GM12878 (cell line): ENCODE results near the gene FGFRL1. TPM values are rescaled to one million over a fixed set of nuclear protein-coding genes. Genes with fewer than 3 reads are reported as not detected.

Experiments used
- ATAC-seq: fragments of 200-7000 bp; cut with Tn5 transposase; 3 replicates; pipeline ENCODE4 v1.9.1; 2020; ENCODE audit warnings: mild to moderate bottlenecking, moderate library complexity
- BruUV-seq: library from RNA; stranded (reverse); fragments of 400-500 nt; replicated peaks from 2 replicates; lab custom pipeline; 2021; lab: Mats Ljungman, UMichigan
- CTCF ChIA-PET: fragments of 300-600 bp; sonication (Branson Sonifier 250); formaldehyde crosslinking; extraction: SDS; loops from one replicate; lab custom pipeline; 2021; ENCODE audit warnings: inconsistent platforms; lab: Yijun Ruan, JAX
- POLR2A ChIA-PET: fragments of 350-600 bp; formaldehyde crosslinking; extraction: SDS; loops from one replicate; lab custom pipeline; 2021; ENCODE audit warnings: inconsistent platforms; lab: Charles Lee
- RAD21 ChIA-PET: fragments of 300-600 bp; sonication (Branson Sonifier 250); formaldehyde crosslinking; loops from one replicate; lab custom pipeline; 2023; ENCODE audit warnings: antibody characterized with exemption; ENCODE audit not compliant: unreplicated experiment; lab: Charles Lee
- SMC1A ChIA-PET: fragments of 300-600 bp; sonication (Branson Sonifier 250); formaldehyde crosslinking; loops from one replicate; lab custom pipeline; 2023; ENCODE audit not compliant: unreplicated experiment, uncharacterized antibody; lab: Charles Lee
- DNase-seq: peaks from one replicate; pipeline ENCODE4 v3.0.0-alpha.2; 2011; ENCODE audit warnings: low read depth, low spot score
- FAIRE-seq: peaks from 3 replicates; lab custom pipeline; 2011; peaks lifted over from hg19 to GRCh38; lab: Jason Lieb, UNC
- H2AFZ ChIP-seq: 2 replicates; pipeline ENCODE4 v1.6.0; 2011; ENCODE audit warnings: low read depth, low read length, control low read depth; ENCODE audit not compliant: control insufficient read depth
- H3K27ac ChIP-seq: 2 replicates; pipeline ENCODE4 v1.5.1; 2011; ENCODE audit warnings: control low read depth; ENCODE audit not compliant: control insufficient read depth, insufficient read depth
- H3K27me3 ChIP-seq, 2 experiments: replicated peaks in 1 of 2; 2 replicates each; pipeline versions ENCODE4 v1.6.0 to v1.6.1; 2011; ENCODE audit warnings: low read length in 1 of 2; ENCODE audit not compliant: control insufficient read depth in 2 of 2, insufficient read depth in 2 of 2
- H3K36me3 ChIP-seq, 2 experiments: 2 replicates each; pipeline ENCODE4 v1.5.1; 2011; ENCODE audit warnings: low read length in 1 of 2; ENCODE audit not compliant: control insufficient read depth in 2 of 2, insufficient read depth in 2 of 2
- H3K4me1 ChIP-seq: 2 replicates; pipeline ENCODE4 v1.6.1; 2011; ENCODE audit warnings: mild to moderate bottlenecking, low read length, moderate library complexity, mixed read lengths; ENCODE audit not compliant: control insufficient read depth, insufficient read depth
- H3K4me2 ChIP-seq: 2 replicates; pipeline ENCODE4 v1.6.0; 2011; ENCODE audit warnings: control low read depth; ENCODE audit not compliant: control insufficient read depth, insufficient read depth
- H3K4me3 ChIP-seq: fragments of 200-600 bp; sonication (generic); 2 replicates; pipeline ENCODE4 v1.5.1; 2016
- H3K79me2 ChIP-seq: 2 replicates; pipeline ENCODE4 v1.6.0; 2011; ENCODE audit warnings: low read length; ENCODE audit not compliant: control insufficient read depth, insufficient read depth
- H3K9ac ChIP-seq: 2 replicates; pipeline ENCODE4 v1.8.0; 2011; ENCODE audit warnings: low read length, control low read depth, mixed read lengths; ENCODE audit not compliant: control insufficient read depth, insufficient read depth
- H3K9me3 ChIP-seq: replicated peaks from 3 replicates; pipeline ENCODE4 v1.5.1; 2011; ENCODE audit warnings: mild to moderate bottlenecking, low read length; ENCODE audit not compliant: control insufficient read depth, insufficient read depth
- H4K20me1 ChIP-seq: 2 replicates; pipeline ENCODE4 v1.6.0; 2011; ENCODE audit not compliant: control insufficient read depth, insufficient read depth
- CHD1 ChIP-seq: IDR thresholded peaks from 2 replicates; pipeline ENCODE4 v1.6.1; 2012; ENCODE audit warnings: low read depth, low read length, improper control_type of control experiment
- EP300 ChIP-seq, 2 experiments: fragments of 150-350 bp in 1 of 2; IDR thresholded peaks; 2 replicates each; pipeline ENCODE4 v1.6.1; 2011 to 2012; ENCODE audit warnings: low read depth in 2 of 2, low read length in 2 of 2, borderline replicate concordance in 1 of 2, improper control_type of control experiment in 1 of 2, inconsistent platforms in 1 of 2; ENCODE audit not compliant: control insufficient read depth in 1 of 2
- FOS ChIP-seq: IDR thresholded peaks from 3 replicates; pipeline ENCODE4 v1.6.1; 2011; ENCODE audit warnings: borderline replicate concordance; ENCODE audit not compliant: insufficient read length; ENCODE audit errors: extremely low read depth
- FOXK2 ChIP-seq: fragments of 450-650 bp; IDR thresholded peaks from 2 replicates; pipeline ENCODE4 v1.6.1; 2017; ENCODE audit warnings: mild to moderate bottlenecking, moderate library complexity
- IRF5 ChIP-seq: fragments of 450-650 bp; IDR thresholded peaks from 2 replicates; pipeline ENCODE4 v1.6.1; 2017; ENCODE audit warnings: borderline replicate concordance
- KDM1A ChIP-seq: fragments of 200-600 bp; sonication (generic); IDR thresholded peaks from 2 replicates; pipeline ENCODE4 v1.6.1; 2016; ENCODE audit warnings: borderline replicate concordance
- PAX8 ChIP-seq: fragments of 450-650 bp; IDR thresholded peaks from 2 replicates; pipeline ENCODE4 v1.6.1; 2017; ENCODE audit warnings: mild to moderate bottlenecking, moderate library complexity
- RUNX3 ChIP-seq: IDR thresholded peaks from 2 replicates; pipeline ENCODE4 v1.6.1; 2012; ENCODE audit warnings: low read length, inconsistent platforms
- TCF7 ChIP-seq: IDR thresholded peaks from 2 replicates; pipeline ENCODE4 v1.6.1; 2014; ENCODE audit warnings: antibody characterized with exemption, borderline replicate concordance
- YY1 ChIP-seq: IDR thresholded peaks from 2 replicates; pipeline ENCODE4 v1.6.1; 2011; ENCODE audit warnings: low read depth, mild to moderate bottlenecking, low read length
- WGBS: methylation state at CpG from one replicate; pipeline ENCODE4 v1.1.6; 2016; ENCODE audit warnings: low lambda C conversion rate; ENCODE audit not compliant: insufficient replicate concordance, insufficient coverage; ENCODE audit errors: missing lambda C conversion rate; 5-methylcytosine and 5-hydroxymethylcytosine counted together
- in situ Hi-C: fragments of 300-500 bp; cut with MboI; formaldehyde crosslinking; loops from 9 replicates; pipeline ENCODE4 v1.14.3; 2018; ENCODE audit warnings: mixed read lengths
- intact Hi-C: fragments of 100-400 bp; cut with micrococcal nuclease; formaldehyde crosslinking; loops from one replicate; pipeline ENCODE4 v1.14.2; 2022; ENCODE audit not compliant: unreplicated experiment
- polyA plus RNA-seq, 11 experiments: library from polyadenylated mRNA; depleted of rRNA in 4 of 11; unstranded in 6 of 11; stranded (reverse) in 5 of 11; fragments of >200 nt; fragmentation: Nextera tagmentation in 4 of 11; fragmentation: Illumina TruSeq in 1 of 11; extraction: Ambion mirVana in 4 of 11; extraction: Trizol in 1 of 11; gene quantifications; 1 replicate in 1 of 11; 2 replicates in 10 of 11; pipeline versions ENCODE4 v1.2.1 to v1.2.3, GENCODE V29; 2011 to 2016; ENCODE audit warnings: inconsistent platforms in 2 of 11, missing spikeins in 2 of 11, low read depth in 1 of 11
- total RNA-seq, 4 experiments: library from RNA; depleted of rRNA in 3 of 4; stranded (reverse); fragments of >200 nt in 3 of 4; fragmentation: Illumina TruSeq in 1 of 4; extraction: Trizol in 1 of 4; gene quantifications; 2 replicates each; pipeline versions ENCODE4 v1.2.1 to v1.2.3, GENCODE V29; 2013 to 2021
- TF ChIP-seq, protein P1 (sequence below): fragments of 450-650 bp; IDR thresholded peaks from 2 replicates; pipeline ENCODE4 v1.6.1; 2017; ENCODE audit warnings: low read depth, mild to moderate bottlenecking, moderate library complexity

Gene FGFRL1
- total and polyA plus RNA-seq, 10 of the 15 experiments (the other 5 are each of a cell fraction or from before 2014, with no cell fraction given) = 0.02 to 1.5 (median 0.29) TPM; not detected in 2

DNA sequence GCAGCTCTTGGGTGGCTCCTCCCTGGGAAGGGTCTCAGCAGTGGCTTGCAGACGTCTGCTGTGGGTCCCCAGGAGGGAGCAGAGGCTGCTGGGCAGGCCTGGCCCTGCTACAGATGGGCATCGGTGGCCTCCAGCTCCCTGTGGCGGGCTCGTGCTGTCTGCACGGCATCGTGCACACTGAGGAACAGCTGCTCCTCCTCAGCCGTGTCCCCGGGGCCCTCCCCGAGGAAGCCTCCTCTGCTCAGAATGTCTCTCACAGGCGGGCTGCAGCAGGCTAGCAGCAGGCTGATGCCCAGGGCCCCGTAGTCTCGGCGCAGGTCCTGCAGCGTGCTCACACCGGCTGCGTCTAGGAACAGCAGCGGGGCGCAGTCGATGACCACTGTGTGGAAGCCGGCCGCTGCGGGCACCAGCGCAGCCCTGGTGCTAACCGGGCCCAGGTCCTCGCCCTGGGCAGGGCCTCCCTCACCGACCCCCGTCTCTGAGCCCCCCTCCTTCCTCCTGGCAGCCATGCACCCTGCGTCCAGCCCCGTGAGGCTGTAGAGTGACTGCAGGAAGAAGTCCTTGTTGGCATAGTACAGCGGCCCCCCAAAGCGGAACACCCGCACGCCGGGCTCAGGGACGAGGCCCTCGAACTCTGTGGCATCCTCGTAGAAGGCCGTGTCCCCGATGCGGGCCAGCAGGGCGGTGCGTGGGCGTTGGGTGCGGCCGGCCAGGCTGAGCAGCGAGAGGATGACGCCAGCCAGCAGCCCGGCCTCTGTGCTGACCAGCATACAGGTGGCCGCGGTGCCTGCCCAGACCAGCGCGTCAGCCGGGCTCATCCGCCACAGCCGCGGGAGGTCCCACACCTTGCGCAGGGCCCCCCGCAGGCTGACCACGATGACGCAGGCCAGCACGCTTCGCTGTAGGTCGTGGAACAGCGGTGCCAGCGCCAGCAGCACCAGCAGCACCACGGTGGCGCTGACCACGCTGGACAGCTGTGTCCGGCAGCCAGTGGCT, 22.4 kb upstream of the FGFRL1 start:
- no peak for DNase-seq
- Histone ChIP-seq H3K4me2 (no peak overlapping the region), H3K4me3 (no peak overlapping the region), H3K27me3 (no peaks in the 10 kb centered on the region), H3K36me3 (no peaks in the 10 kb centered on the region), H3K27ac (no peak overlapping the region), H4K20me1 (no peaks in the 10 kb centered on the region), H3K79me2 (no peaks in the 10 kb centered on the region), H3K4me1 (peaks cover 8% of the 10 kb centered on the region; the same call in 1 of the 2 replicates), H3K9ac (no peak overlapping the region), H2AFZ (no peak overlapping the region), H3K9me3 (no peaks in the 10 kb centered on the region; the same call in 2 of the 3 replicates)
- 77% methylated on average over 63 of the region's 69 CpGs for WGBS
- CTCF ChIA-PET = interaction anchor here (4.1 kb wide), 1 partner anchor 247 kb away, joined by 46 read pairs; no protein-coding TSS in a partner anchor
- in situ Hi-C loops (no loop called here), intact Hi-C loops (loop anchor here (10.0 kb wide), 1 partner anchor 94 kb away; no protein-coding TSS in a partner anchor)
- no peak for TF ChIP-seq FOS
- SMC1A ChIA-PET = no interaction called here
- POLR2A ChIA-PET = no interaction called here
- FAIRE-seq = no peak
- no TSS peak for BruUV-seq
- RAD21 ChIA-PET = interaction anchor here (2.9 to 5.2 kb wide), 2 partner anchors 56 to 247 kb away, joined by 28 to 48 read pairs; partner anchors contain the start of genes GAK and TMEM175
- no peak for ATAC-seq

DNA sequence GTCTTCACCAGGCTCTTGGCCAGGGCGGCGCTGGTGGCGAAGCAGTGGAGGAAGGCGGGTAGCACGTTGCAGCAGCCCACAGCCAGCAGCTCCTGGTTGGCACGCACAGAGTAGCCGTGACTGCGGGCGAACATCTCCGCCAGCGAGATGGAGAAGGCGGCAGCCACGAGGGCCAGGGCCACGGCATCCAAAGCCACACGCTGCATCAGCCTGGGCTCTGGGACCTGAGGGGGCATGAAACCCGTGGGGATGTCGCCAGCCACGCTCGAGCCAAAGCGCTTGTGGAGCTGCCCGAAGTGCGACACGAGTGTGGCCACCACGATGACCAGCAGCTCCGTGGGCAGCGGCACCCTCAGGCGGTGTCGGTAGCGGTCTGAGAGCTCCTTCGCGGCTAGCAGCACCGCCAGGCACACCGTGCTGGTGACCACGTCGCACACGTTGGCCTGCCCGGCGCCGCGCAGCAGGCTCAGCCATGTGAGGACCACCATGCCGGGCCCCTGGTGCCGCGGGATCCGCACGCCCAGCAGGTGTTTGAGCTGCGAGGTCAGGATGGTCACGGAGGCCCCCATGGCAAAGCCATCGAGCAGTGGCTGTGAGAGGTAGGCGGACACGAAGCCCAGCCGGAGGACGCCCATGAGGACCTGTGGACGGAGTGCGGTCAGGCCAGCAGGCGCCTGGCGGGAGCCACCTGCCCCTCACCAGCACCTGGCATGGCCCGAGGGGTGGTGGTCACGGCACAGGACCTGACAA, 21.5 kb upstream of the FGFRL1 start:
- Histone ChIP-seq H3K4me3 (no peak overlapping the region), H3K79me2 (no peaks in the 10 kb centered on the region), H3K4me1 (peaks cover 6% of the 10 kb centered on the region; the same call in 1 of the 2 replicates), H3K4me2 (no peak overlapping the region), H3K27ac (no peak overlapping the region), H3K36me3 (no peaks in the 10 kb centered on the region), H3K9ac (no peak overlapping the region), H3K9me3 (no peaks in the 10 kb centered on the region; the same call in 2 of the 3 replicates), H4K20me1 (no peaks in the 10 kb centered on the region), H3K27me3 (no peaks in the 10 kb centered on the region), H2AFZ (no peak overlapping the region)
- no peak for FAIRE-seq
- in situ Hi-C loops (no loop called here), intact Hi-C loops (loop anchor here (10.0 kb wide), 1 partner anchor 95 kb away; no protein-coding TSS in a partner anchor)
- POLR2A ChIA-PET = no interaction called here
- BruUV-seq = no TSS peak
- ATAC-seq = no peak
- WGBS = 91% methylated on average over 48 of the region's 58 CpGs
- RAD21 ChIA-PET = no interaction called here
- DNase-seq = no peak
- CTCF ChIA-PET = no interaction called here
- SMC1A ChIA-PET = no interaction called here
- TF ChIP-seq TCF7 (no peak), FOXK2 (no peak), PAX8 (no peak), EP300 (IDR thresholded peaks at IDR 0.05; ENCODE audit: borderline replicate concordance in 1 of 2, control insufficient read depth in 1 of 2, low read depth in 2 of 2, low read length in 2 of 2) (no peak), IRF5 (no peak), YY1 (no peak), KDM1A (no peak), RUNX3 (no peak), CHD1 (no peak)
- TF ChIP-seq, protein P1, sequence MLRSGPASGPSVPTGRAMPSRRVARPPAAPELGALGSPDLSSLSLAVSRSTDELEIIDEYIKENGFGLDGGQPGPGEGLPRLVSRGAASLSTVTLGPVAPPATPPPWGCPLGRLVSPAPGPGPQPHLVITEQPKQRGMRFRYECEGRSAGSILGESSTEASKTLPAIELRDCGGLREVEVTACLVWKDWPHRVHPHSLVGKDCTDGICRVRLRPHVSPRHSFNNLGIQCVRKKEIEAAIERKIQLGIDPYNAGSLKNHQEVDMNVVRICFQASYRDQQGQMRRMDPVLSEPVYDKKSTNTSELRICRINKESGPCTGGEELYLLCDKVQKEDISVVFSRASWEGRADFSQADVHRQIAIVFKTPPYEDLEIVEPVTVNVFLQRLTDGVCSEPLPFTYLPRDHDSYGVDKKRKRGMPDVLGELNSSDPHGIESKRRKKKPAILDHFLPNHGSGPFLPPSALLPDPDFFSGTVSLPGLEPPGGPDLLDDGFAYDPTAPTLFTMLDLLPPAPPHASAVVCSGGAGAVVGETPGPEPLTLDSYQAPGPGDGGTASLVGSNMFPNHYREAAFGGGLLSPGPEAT = no peak
